HepG2 (cell line): ENCODE data around the gene CYP46A1. TPM values are rescaled to one million over a fixed set of nuclear protein-coding genes. Genes with fewer than 3 reads are reported as not detected.

Experiments
- ATF1 ChIP-seq: IDR thresholded peaks from 2 replicates; pipeline ENCODE4 v1.6.1; 2016; ENCODE audit warnings: mild to moderate bottlenecking, control low read depth
- ATF3 ChIP-seq: sonication (generic); formaldehyde crosslinking; IDR thresholded peaks from 2 replicates; pipeline ENCODE4 v1.4.0; 2020; ENCODE audit warnings: missing genetic modification reagents
- MAF1 ChIP-seq: sonication (generic); formaldehyde crosslinking; IDR thresholded peaks from 2 replicates; pipeline ENCODE4 v1.5.0; 2020; ENCODE audit warnings: missing genetic modification reagents, borderline replicate concordance
- PREB ChIP-seq: sonication (generic); formaldehyde crosslinking; IDR thresholded peaks from 2 replicates; pipeline ENCODE4 v1.4.0; 2020; ENCODE audit warnings: missing genetic modification reagents
- SOX6 ChIP-seq, 2 experiments: fragments of 450-650 bp in 1 of 2; sonication (generic) in 1 of 2; formaldehyde crosslinking in 1 of 2; IDR thresholded peaks; 2 replicates each; pipeline versions ENCODE4 v1.4.0 to v1.6.1; 2017 to 2020; ENCODE audit warnings: antibody characterized with exemption in 1 of 2, mild to moderate bottlenecking in 1 of 2, missing genetic modification reagents in 1 of 2
- TBX3 ChIP-seq: fragments of 450-650 bp; IDR thresholded peaks from 2 replicates; pipeline ENCODE4 v1.6.1; 2017; ENCODE audit warnings: antibody characterized with exemption, mild to moderate bottlenecking, inconsistent platforms, borderline replicate concordance
- UBTF ChIP-seq: sonication (generic); formaldehyde crosslinking; IDR thresholded peaks from 2 replicates; pipeline ENCODE4 v1.4.0; 2020; ENCODE audit warnings: mild to moderate bottlenecking, missing genetic modification reagents
- ZFYVE20 ChIP-seq: sonication (generic); formaldehyde crosslinking; IDR thresholded peaks from 2 replicates; pipeline ENCODE4 v1.8.0; 2023; ENCODE audit warnings: low read depth, mild to moderate bottlenecking, moderate library complexity, missing genetic modification reagents, borderline replicate concordance
- ZHX1 ChIP-seq: sonication (generic); formaldehyde crosslinking; IDR thresholded peaks from 2 replicates; pipeline ENCODE4 v1.8.1; 2022; ENCODE audit warnings: low read depth, mild to moderate bottlenecking, missing genetic modification reagents
- ZNF138 ChIP-seq: sonication (generic); formaldehyde crosslinking; IDR thresholded peaks from 2 replicates; pipeline ENCODE4 v1.5.0; 2020; ENCODE audit warnings: mild to moderate bottlenecking, low read depth, missing genetic modification reagents
- ZNF225 ChIP-seq: sonication (generic); formaldehyde crosslinking; IDR thresholded peaks from 2 replicates; pipeline ENCODE4 v1.4.0; 2020; ENCODE audit warnings: mild to moderate bottlenecking, missing genetic modification reagents
- ZNF503 ChIP-seq: sonication (generic); formaldehyde crosslinking; IDR thresholded peaks from 2 replicates; pipeline ENCODE4 v1.4.0; 2020; ENCODE audit warnings: missing genetic modification reagents
- ZNF652 ChIP-seq: IDR thresholded peaks from 2 replicates; pipeline ENCODE4 v1.6.1; 2016; ENCODE audit warnings: low read depth, borderline replicate concordance
- ZNF749 ChIP-seq: sonication (generic); formaldehyde crosslinking; IDR thresholded peaks from 2 replicates; pipeline ENCODE4 v1.8.0; 2022; ENCODE audit warnings: mild to moderate bottlenecking, missing genetic modification reagents, moderate library complexity, borderline replicate concordance
- ZNF800 ChIP-seq: sonication (generic); formaldehyde crosslinking; IDR thresholded peaks from 2 replicates; pipeline ENCODE4 v1.4.0; 2020; ENCODE audit warnings: missing genetic modification reagents
- polyA plus RNA-seq, 8 experiments: library from polyadenylated mRNA; depleted of rRNA in 3 of 8; stranded (reverse) in 7 of 8; unstranded in 1 of 8; fragments of >200 nt; fragmentation: Illumina TruSeq in 4 of 8; extraction: Trizol in 4 of 8; gene quantifications; 2 replicates each; pipeline versions ENCODE4 v1.2.1 to v1.2.3, GENCODE V29; 2011 to 2016; ENCODE audit warnings: low read depth in 4 of 8, missing spikeins in 1 of 8, mixed read lengths in 1 of 8; ENCODE audit not compliant: insufficient read depth in 1 of 8
- total RNA-seq, 5 experiments: library from RNA; depleted of rRNA; stranded (reverse); fragments of >200 nt; fragmentation: Illumina TruSeq; extraction: Trizol; gene quantifications; 2 replicates each; pipeline ENCODE4 v1.2.3, GENCODE V29; 2016; ENCODE audit warnings: low read depth in 1 of 5

The CYP46A1 gene
- total and polyA plus RNA-seq, 2 of the 13 experiments (the other 11 are each of a cell fraction or from before 2014, with no cell fraction given) = not detected

- TF ChIP-seq ZFYVE20 (CRISPR knock-in tag) (no peak), ZNF652 (CRISPR knock-in tag) (no peak), PREB (CRISPR knock-in tag) (no peak), ZNF749 (CRISPR knock-in tag) (no peak), ZNF503 (CRISPR knock-in tag) (no peak), MAF1 (no peak), ZNF800 (peak; percentile 34; the same call in 1 of the 2 replicates), ZNF138 (CRISPR knock-in tag) (no peak), SOX6 (IDR thresholded peaks at IDR 0.05) (no peak), SOX6 (CRISPR knock-in tag; IDR thresholded peaks at IDR 0.05) (peak; percentile 34; the same call in 1 of the 2 replicates), UBTF (0 out of 2 replicates have a peak, but pooled peaks have one; percentile 9), ATF1 (CRISPR knock-in tag) (peak; percentile 94), ATF3 (CRISPR knock-in tag) (no peak), TBX3 (no peak), ZHX1 (CRISPR knock-in tag) (no peak), ZNF225 (CRISPR knock-in tag) (peak; percentile 19; the same call in 1 of the 2 replicates)
Observed at GRCh38 chr14:99683619-99684409, at the start of gene CYP46A1 (continued).
